ENCODE measurements around the gene SMIM36.
"Not testable (repeated sequence)": the region's sequence is repeated elsewhere in the genome, so short reads cannot be mapped to it uniquely, and the experiment has no call there.

SMIM36 gene

GRCh38 chr17:55411463-55411855 is 99.8 kb downstream of the SMIM36 start:
- no peak for DNase-seq (ENCODE audit: low spot score)
- Histone ChIP-seq H3K27ac (no peak overlapping the region), H3K4me3 (no peak overlapping the region)
- no peak for TF ChIP-seq CTCF (IDR thresholded peaks at IDR 0.05)

DNA sequence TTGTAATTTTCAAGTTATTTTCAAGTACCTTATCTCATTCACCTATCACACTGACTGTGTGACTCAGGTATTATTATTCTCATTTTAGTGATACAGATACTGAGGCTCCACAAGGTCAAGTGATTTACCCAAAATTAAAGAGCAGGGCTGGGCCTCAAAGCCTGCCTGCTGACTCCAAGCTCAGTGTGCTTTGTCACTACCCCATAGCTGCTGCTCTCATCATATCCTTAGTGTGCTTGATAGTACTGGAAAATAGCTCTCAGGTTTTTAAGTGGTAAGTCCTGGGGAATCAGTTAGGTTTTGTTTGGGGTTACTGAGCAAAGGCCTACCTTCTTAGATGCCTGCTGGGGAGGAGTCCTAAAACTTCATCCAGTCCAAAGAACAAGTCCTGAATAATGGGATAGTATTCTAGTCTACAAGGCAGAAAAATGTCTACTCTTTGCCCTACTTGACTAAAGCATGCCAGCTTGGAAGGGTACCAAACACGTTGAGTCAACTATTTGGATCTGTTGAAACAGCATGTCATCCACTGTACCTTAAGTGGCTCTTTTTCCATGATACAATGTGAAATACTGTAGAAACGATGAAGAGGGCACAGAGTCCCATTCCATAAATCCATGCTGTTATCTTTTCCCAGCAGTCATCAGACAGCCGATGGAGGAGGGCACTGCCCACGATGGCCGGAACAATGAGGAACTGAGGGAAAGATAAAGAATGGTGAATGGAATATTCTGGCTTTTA is 100.4 kb downstream of the SMIM36 start:
- H3K4me3 ChIP-seq: no peak overlapping the region
- no peak for TF ChIP-seq CTCF (IDR thresholded peaks at IDR 0.05)
- no peak for DNase-seq (ENCODE audit: low spot score)
- no peak overlapping the region for H3K27ac ChIP-seq

DNA sequence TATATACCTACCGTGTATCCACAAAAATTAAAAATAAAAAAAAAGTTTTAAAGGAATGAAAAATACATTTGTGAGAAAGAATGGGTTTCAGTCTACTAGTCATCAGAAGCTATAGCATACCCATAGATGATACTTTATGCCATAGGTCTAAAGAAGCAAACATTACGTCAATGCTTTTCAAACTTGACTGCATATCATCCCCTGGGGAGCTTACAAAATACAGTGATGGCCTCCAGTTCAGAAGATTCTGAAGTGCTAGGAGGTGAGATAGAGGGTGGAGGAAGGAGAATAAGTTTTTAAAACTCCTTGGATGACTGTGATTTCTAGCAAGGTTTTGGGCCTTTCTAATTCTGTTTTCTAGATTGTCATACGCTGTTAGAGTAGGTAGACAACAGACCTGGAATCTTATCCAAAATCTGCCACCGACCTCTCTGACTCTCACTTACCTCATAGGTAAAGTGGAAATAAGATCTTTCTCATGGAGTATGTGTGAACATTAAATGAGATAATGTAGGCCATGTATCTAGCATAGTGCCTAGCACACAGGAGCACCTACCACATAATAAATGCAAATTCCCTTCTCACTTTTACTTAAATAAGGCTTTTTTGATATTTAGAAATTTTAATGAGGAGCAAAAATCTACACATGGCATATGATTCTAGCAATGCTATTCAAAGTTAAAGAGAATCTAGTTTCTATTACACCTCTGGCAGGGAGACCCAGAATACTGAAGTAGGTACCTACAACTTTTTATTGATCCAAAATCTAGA is 102.0 kb downstream of the SMIM36 start:
- TF ChIP-seq CTCF (IDR thresholded peaks at IDR 0.05): no peak
- no peak overlapping the region for H3K4me3 ChIP-seq

DNA sequence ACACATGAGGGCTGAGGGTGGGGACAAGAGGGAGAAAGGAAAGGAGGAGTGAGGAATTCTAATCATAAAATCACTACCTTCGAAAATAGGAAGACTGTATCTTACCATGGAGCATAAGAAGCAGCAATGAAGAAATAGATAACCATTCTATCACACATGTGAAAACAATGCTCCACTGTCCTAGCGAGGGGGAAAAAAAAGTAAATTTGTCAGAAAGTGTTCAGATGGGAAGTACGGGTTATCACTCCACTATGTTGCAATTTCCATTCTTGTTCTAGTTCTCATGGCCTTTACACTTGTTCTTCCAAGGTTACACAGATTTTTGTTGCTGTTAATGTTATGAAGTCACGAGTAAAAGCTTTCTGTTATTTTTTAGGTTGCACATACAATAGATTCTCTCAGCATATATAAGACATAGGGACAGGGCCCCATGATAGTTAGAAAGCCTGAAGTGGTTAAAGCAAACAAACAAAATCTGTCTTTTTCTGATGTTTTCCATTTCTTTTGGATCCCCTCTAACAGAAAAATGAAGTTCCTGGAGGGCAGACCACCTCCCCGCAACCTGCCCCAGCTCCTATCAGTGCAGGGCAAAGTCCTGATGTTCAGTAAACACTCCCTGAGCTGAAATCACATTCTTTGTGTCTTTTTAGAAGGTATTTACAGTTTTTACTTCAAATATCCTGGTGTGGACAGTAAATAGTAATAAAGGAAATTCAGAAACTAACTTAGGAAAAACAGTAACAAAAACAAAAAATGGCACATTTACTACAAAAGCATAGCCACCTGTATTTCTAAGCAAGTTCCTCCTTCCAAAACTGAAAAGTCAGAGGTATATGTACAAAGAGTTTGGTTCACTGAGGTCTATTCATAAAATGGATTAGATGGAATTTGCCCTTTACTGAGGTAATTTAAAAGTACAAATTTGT is 103.3 kb downstream of the SMIM36 start:
- no peak for TF ChIP-seq CTCF (IDR thresholded peaks at IDR 0.05)
- no peak for DNase-seq (ENCODE audit: low spot score)
- Histone ChIP-seq H3K27ac (no peak overlapping the region), H3K4me3 (no peak overlapping the region)

More for the DNA sequence above, 102.0 kb downstream of the SMIM36 start:
- H3K27ac ChIP-seq: no peak overlapping the region
- no peak for DNase-seq (ENCODE audit: low spot score)

DNA sequence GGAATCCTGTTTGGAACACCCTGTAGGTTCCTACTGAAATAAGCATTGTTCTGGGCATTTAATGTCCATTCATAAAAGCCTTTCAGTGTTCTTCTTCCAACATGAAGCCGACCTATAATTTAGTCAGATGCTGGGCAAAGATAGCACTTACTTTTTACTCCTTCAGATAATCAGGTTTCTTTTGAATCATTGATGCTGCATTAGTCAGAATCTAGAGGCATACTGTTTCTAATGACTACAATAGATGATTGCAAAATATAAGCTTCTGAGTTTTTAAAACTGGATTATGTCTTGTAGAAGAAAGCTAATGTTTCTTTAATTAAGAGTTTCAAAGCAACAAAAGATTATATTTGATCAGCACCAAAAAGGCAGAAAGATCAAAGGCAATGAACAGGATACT is 105.7 kb downstream of the SMIM36 start:
- Histone ChIP-seq H3K27ac (no peak overlapping the region), H3K4me3 (no peak overlapping the region)
- no peak for TF ChIP-seq CTCF (IDR thresholded peaks at IDR 0.05)

GRCh38 chr17:55404197-55404596 is 107.1 kb downstream of the SMIM36 start:
- H3K27ac ChIP-seq; H3K4me3 ChIP-seq; DNase-seq (ENCODE audit: low spot score): not testable (repeated sequence)

More for the DNA sequence above, 105.7 kb downstream of the SMIM36 start:
- DNase-seq (ENCODE audit: low spot score): no peak

DNA sequence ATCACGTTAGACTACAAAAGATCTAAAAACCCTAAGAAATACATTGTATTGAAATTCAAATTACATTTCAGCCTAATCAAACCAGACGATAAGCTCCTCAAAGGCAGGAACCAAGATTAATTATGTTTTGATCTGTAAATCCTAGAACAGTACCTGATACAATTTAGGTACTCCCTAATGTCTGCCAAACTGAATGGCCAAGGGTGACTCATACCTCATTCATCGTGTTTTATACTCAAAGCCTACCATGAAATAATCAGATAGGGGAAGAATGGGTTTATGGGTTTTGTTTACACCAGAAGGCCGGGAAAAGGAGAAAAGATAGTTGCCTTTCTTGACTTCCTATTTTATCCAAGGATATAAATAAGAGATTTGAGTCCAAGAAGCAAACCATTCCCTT is 108.9 kb downstream of the SMIM36 start:
- no peak for TF ChIP-seq CTCF (IDR thresholded peaks at IDR 0.05)
- H3K27ac ChIP-seq: no peak overlapping the region
- H3K4me3 ChIP-seq: no peak overlapping the region
- no peak for DNase-seq (ENCODE audit: low spot score)
